Thyroid gland (tissue), 4 donors: ENCODE results near the gene CSNK1D.

Source experiments
- CTCF ChIP-seq, 6 experiments: fragments of 200-600 bp in 3 of 6; fragments of 450-650 bp in 3 of 6; sonication (generic) in 3 of 6; IDR thresholded peaks; one replicate each; pipeline ENCODE4 v1.5.1; 2016 to 2019; ENCODE audit warnings: antibody characterized with exemption in 6 of 6, mild to moderate bottlenecking in 2 of 6, inconsistent platforms in 1 of 6, moderate library complexity in 1 of 6
- POLR2A ChIP-seq, 2 donors: fragments of 450-650 bp; IDR thresholded peaks; one replicate each; pipeline ENCODE4 v1.6.1; 2017; ENCODE audit warnings: antibody characterized with exemption in 2 of 2, mild to moderate bottlenecking in 2 of 2, moderate library complexity in 1 of 2

DNA sequence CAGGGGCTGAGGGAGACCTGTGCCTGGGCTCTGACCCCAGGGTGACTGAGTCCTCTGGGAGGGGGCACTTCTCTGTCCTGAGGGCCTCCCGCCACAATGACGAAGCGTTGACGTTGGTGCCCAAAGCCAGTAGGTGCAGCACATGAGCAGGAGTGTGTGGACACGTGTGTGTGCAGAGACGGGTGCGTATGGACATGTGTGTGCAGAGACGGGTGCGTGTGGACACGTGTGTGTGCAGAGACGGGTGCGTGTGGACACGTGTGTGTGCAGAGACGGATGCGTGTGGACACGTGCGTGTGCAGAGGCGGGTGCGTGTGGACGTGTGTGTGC lies 44.6 kb upstream of the CSNK1D start:
- TF ChIP-seq CTCF (IDR thresholded peaks at IDR 0.05) (no peak), POLR2A (IDR thresholded peaks at IDR 0.05) (no peak)
